GM18868 (cell line): ENCODE results near the gene CDKAL1.
"Not testable (repeated sequence)": the region's sequence is repeated elsewhere in the genome, so short reads cannot be mapped to it uniquely, and the experiment has no call there.

ENCODE experiments used
- ATAC-seq: cut with Tn5 transposase; IDR thresholded peaks from one replicate; pipeline ENCODE4 v1.9.1; 2021; ENCODE audit warnings: mild to moderate bottlenecking, moderate library complexity; ENCODE audit not compliant: unreplicated experiment

CDKAL1 gene

GRCh38 chr6:20632696-20633095 is 98.4 kb downstream of the CDKAL1 start:
- ATAC-seq = no peak

- ATAC-seq = no peak
These were observed 99.5 kb downstream of the CDKAL1 start for GRCh38 chr6:20633566-20634340.

- ATAC-seq = no peak
These were observed 104.9 kb downstream of the CDKAL1 start for GRCh38 chr6:20639161-20639560.

- ATAC-seq = no peak
These were observed 105.9 kb downstream of the CDKAL1 start for GRCh38 chr6:20640181-20640580.

GRCh38 chr6:20642441-20642840 is 108.2 kb downstream of the CDKAL1 start:
- ATAC-seq = no peak

- no peak for ATAC-seq
These were observed 110.6 kb downstream of the CDKAL1 start for GRCh38 chr6:20644667-20645370.

- ATAC-seq = not testable (repeated sequence)
These were observed 111.3 kb downstream of the CDKAL1 start for GRCh38 chr6:20645572-20645971.

- no peak for ATAC-seq
These were observed 113.3 kb downstream of the CDKAL1 start for GRCh38 chr6:20647585-20647984.

- not testable (repeated sequence) for ATAC-seq
These were observed 115.6 kb downstream of the CDKAL1 start for GRCh38 chr6:20649696-20650470.

GRCh38 chr6:20652299-20653084 is 118.2 kb downstream of the CDKAL1 start:
- ATAC-seq = no peak

- ATAC-seq = no peak
These were observed 118.8 kb downstream of the CDKAL1 start for GRCh38 chr6:20653085-20653479.

GRCh38 chr6:20655317-20655716 is 121.1 kb downstream of the CDKAL1 start:
- ATAC-seq = no peak

- no peak for ATAC-seq
These were observed 123.1 kb downstream of the CDKAL1 start for GRCh38 chr6:20657274-20657800.

- ATAC-seq = no peak
These were observed 123.8 kb downstream of the CDKAL1 start for GRCh38 chr6:20658053-20658452.

GRCh38 chr6:20658516-20658915 is 124.3 kb downstream of the CDKAL1 start:
- no peak for ATAC-seq

GRCh38 chr6:20660534-20660933 is 126.3 kb downstream of the CDKAL1 start:
- ATAC-seq = no peak

GRCh38 chr6:20661721-20662120 is 127.5 kb downstream of the CDKAL1 start:
- no peak for ATAC-seq

- ATAC-seq = no peak
These were observed 130.0 kb downstream of the CDKAL1 start for GRCh38 chr6:20664250-20664649.

GRCh38 chr6:20665290-20665689 is 131.0 kb downstream of the CDKAL1 start:
- no peak for ATAC-seq

- ATAC-seq = peak; percentile 97
These were observed 135.5 kb downstream of the CDKAL1 start for GRCh38 chr6:20669571-20670314.
